GM19328 (cell line): ENCODE measurements around the gene TUBB6.

Experiments used
- ATAC-seq: cut with Tn5 transposase; IDR thresholded peaks from one replicate; pipeline ENCODE4 v1.9.1; 2021; ENCODE audit warnings: mild to moderate bottlenecking, moderate library complexity; ENCODE audit not compliant: unreplicated experiment

Gene TUBB6

DNA sequence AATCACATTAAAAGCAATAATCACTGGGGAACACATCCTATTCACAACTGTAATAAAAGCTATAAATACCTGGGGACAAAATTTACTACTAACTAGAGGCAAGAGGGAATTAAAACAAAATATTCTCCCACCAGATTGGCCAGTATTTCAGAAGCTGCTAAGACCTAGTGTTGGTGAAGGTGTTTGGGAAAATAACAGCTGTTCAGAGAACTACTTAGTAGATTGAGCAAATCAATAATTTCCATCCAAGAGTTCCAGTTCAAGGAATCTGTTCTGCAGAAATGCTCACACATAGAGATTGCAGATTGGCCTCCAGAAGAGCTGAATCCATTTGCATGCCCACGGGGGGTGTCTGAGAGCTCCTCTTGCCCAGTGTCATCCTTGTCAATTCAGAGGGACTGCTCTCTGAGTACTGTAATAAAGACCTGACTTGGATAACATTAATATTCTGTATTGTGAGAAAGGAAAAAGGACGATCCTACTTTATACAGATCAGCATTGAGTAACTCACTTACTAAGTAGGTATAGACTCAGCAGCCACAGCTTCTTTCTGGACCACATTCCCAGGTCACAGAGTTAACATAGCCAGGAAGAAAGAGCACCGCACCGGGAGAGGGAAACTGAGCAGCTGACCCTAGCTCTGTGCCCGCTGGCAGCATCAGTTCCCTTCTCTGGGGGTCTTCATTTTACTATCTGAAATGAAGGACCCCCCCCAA lies 5.6 kb downstream of the TUBB6 start:
- no peak for ATAC-seq

DNA sequence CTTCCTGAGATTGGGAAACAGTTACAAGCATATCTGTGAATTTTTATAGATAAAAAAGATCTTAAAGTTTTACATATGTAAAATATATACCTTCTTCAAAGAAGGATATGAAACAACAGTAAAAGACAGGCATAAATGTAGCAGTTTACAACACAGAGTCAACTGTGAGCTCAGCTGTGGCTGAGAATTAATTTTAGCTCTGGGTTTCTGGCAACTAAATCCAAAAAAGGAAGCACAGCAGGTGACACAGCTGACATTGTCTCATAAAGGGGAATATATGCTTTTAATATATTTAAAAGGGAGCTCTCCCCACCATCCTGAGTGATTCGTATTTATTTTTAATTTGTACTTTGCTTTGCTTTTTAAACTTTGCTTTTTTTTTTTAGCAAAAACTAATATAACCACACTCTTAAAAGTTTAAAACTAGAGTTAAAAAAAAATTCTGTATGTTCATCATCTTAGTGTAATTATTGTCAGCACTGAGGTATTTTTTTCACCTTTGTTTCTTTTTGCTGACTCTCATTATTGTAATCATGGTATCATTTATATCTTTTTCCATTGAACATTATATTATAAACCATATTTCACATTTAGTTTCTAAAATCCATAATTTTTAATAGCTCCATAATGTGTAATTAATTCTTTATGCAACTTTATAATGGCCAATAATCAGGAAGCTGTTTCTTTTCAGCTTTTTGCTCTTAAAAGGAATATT lies 6.7 kb downstream of the TUBB6 start:
- ATAC-seq: no peak

DNA sequence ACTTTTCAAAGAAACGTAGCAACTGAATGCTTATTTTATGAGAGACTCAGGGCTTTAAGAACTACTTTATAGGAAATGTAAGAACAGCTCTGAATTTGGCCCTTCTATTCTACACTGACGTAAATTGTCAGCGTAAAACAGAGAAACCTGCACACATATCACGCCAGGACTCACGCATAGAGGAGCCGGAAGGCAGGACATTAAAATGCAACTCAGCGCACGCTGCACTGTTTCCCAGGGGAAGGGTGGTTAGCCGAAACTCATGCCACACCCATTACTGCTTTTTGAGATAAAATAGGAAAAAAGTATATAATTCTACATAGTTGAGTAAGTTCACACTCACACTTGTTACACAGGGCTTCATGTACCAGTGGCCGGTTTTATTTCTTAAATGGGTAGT lies 7.4 kb downstream of the TUBB6 start:
- ATAC-seq: no peak

DNA sequence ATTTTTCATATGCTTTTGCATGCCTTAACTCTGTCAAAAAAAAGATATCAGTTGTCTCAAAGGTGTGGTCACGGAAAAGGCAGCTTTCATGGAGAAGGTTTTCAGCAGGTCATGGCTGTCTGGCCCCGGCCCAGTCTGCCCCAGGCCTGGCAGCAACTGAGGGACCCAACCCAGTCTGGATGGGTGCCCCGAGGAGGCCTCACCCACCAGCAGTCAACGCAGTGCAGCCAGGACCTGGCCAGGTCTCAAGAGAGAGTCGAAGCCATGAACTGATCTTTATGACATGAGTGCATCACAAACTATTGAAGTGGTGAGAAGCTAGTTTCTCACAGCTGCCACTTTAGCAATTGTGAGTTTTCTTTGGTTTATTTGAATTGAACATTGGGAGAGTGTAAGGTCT lies 7.9 kb downstream of the TUBB6 start:
- no peak for ATAC-seq

DNA sequence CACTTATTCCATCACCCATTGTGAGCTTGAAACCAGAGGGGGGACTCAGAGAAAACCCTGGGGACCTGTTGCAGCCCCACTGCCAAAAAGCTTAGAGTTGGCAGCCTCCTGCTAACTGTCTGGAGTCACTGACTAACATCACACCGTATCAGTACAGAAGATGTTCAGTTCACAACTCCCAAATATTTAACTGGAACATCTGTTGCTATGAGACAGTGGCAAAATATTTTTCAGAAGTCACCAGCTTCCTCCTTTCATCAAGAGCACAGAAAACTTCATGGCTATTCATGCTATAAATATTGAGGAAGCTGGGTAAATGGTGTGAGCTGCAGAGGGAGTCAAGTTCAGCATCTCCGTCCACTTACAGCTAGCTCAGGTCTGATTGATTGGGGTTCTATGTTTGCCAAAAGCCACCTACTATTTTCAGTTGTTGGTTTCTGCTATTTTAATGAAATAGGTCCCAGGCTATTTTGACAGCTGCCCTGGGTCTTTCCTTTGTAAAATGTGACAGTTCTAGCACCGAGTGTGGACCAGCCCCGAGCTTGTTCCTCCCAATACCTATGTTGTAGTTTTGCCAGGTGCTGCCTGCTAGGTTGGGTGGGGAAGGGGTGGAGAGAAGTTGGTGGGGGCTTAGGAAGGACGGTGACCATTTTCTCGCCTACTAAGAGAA lies 9.8 kb downstream of the TUBB6 start:
- ATAC-seq: no peak

DNA sequence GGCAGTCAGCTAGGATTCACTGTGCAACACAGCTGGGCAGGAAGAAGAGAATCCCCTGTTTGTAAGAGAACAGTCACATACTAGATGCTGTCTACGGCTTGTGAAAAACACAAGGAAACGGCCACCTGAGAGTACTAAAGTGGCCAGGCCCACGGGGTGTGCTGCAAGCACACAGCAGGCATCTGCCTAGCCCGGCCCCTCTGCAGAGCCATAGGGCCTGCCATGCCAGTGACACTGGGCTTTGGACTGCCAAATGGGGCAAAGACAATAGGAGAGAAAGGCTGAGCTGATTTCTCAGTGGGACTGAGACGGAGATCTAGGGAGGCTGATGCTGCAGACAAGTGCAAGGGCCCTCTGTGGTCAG lies 10.3 kb downstream of the TUBB6 start:
- no peak for ATAC-seq

DNA sequence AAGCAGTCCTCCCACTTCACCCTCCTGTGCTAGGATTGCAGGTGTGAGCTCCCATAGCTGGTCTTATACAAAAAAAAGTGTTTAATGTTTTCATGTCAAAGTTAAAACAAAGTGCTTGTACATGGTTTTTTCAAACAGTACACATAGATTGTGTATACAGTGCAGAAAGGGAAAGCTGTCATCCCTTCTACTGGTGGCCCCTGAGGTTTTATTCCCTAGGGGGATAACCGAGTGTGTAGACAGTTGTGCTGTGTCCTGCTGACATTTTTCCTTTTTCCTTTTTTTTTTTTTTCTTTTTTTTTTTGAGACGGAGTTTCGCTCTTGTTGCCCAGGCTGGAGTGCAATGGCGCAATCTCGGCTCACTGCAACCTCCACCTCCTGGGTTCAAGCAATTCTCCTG lies 10.8 kb downstream of the TUBB6 start:
- ATAC-seq: no peak

DNA sequence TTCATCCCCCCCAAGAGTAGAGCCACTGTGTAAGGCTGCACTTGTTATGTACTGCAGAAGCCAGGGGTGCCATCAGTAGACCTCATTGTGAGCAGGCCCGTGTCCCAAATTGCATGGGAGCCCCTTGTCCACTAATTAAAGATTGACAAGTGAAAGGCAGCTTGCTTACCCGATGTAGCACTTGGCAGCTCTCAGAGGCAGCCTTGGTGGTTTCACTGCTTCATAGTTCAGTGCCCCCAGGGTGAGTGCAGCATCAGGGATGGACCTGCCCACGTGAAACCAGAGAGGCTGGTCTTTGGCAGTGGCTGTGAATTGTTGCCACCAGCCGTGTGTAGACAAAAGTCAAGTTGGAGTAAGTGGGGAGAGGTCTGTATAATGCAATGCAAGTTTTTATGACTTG lies 13.3 kb downstream of the TUBB6 start:
- ATAC-seq: no peak

DNA sequence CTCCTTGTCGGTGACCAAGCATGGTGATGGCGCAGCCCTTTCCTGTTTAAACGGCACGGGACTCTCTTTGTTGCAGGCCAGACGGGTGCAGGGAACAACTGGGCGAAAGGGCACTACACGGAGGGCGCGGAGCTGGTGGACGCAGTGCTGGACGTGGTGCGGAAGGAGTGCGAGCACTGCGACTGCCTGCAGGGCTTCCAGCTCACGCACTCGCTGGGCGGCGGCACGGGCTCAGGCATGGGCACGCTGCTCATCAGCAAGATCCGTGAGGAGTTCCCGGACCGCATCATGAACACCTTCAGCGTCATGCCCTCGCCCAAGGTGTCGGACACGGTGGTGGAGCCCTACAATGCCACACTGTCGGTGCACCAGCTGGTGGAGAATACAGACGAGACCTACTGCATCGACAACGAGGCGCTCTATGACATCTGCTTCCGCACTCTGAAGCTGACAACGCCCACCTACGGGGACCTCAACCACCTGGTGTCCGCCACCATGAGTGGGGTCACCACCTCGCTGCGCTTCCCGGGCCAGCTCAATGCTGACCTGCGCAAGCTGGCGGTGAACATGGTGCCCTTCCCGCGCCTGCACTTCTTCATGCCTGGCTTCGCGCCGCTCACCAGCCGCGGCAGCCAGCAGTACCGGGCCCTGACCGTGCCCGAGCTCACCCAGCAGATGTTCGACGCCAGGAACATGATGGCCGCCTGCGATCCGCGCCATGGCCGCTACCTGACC lies 17.1 kb downstream of the TUBB6 start:
- ATAC-seq: no peak

DNA sequence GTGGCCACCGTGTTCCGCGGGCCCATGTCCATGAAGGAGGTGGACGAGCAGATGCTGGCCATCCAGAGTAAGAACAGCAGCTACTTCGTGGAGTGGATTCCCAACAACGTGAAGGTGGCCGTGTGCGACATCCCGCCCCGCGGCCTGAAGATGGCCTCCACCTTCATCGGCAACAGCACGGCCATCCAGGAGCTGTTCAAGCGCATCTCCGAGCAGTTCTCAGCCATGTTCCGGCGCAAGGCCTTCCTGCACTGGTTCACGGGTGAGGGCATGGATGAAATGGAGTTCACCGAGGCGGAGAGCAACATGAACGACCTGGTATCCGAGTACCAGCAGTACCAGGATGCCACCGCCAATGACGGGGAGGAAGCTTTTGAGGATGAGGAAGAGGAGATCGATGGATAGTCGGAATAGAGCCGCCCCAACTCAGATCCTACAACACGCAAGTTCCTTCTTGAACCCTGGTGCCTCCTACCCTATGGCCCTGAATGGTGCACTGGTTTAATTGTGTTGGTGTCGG lies 17.7 kb downstream of the TUBB6 start:
- no peak for ATAC-seq

DNA sequence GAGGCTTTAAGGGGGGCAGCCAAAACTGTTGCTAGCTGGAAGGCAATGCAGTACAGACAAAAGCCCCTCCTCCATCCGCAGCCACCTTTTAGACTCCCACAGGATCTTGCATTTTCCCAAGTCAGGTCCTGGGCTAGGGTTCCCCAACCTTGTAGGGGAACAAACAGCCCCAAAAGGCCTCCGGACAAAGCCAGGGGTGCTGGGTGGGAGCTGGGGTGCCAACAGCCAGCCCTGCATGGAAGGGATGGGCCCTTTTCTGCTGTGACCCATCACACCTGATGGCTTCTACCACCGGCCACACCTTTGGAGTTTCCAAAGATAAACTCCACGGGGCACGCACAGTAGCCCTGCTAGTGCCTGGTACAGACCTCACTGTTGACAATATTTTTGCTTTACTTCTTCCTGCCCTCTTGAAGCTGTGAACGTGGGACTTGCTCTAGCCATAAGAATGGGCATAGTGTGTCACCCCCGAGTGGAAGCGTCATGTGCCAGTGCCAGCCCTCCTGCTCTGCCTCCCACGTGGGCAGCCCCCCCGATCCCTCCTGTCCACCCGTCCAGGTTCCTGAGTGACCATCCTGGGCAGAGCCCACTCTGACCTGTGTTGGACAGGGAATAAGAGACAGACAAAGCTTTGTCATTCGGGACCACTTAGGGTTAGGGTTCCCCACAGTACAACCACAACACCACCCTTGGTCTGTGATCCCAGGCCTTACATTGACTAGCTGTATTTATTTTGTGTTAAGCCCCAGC lies 18.8 kb downstream of the TUBB6 start:
- no peak for ATAC-seq

DNA sequence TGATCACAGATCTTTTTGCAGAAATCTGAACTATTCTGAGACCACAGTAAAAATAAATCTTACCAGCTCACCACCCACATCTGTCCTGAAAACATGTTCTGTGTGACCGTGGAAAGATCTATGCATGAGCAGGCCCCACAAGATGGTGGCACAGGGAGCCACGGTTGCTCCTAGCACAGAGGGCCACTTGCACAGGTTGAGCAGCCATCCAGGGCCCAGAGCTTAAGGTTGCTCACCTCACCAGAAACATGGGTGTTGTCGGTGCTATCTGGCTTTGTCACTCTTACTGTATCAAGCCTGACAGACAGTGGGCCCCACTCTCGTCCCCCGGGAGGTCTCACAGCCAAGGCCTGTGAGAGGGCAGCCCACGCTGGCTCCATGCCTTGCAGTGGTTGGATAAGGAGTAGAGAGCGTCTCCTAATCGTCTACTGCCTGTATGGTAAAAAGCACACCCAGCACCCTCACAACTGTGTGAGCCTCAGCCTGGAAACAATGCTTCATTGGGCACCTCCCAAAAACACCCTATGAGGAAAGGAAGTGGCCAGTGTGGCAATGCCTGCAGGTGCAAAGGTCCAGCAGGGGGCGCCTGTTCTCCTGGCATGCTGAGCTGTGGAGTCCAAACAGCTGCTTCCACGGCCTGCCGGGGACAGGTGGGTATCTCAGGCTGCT lies 19.6 kb downstream of the TUBB6 start:
- ATAC-seq: peak; percentile 57

DNA sequence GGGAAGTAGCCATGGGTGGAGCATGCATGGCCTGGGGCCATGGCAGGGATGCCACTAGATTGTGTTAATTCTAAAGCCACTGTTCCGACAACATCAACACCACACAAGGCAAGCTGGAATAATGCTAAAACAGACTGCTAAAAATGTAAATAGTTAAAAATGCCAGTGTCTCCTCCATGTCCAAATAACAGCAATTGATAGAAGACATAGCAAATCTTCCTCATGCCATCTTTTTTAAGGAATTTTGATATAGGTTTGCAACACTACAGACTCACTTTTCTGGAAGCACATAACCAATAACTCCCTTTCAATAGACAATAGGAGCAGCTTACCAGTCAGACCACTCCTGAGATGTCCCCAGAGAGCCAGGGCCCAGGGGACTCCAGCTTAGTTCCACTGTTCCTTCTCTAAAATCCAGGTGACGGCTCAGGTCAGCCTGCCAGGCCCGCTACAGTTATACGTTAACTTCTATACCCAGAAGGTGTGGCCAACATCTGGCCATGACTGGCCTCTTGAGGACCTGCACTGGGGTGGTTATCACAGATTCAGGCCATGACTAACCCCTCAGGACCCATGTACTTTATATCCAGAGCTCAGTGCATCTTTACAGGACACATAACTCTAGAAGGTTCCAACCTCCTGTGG lies 20.3 kb downstream of the TUBB6 start:
- no peak for ATAC-seq

DNA sequence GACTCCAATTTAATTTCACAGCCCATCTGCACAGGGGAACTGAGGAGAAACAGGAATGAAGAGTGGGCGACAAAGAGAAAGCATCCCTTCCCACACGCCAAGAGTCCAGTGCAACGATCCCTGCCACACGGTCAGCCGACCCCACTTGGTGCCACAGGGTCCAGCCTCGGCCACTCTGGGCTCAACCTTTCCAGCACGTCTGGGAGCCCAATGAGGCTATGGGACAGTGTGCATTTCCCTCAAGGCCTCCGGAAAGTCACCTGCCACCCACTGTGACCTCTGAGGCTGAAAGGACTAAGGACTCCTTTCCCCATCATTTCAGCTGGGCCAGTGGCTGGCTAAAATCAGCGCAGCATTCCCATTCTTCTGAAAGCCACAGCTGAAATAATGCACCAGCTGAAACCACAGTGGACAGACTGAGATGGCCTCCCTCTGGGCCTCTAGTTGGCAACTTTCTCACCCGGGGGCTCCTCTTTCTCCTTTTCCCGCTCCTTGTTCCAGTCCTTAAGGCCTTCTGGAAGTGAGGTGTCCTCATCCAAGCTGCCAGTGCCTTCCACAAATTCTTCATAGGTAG lies 21.2 kb downstream of the TUBB6 start:
- ATAC-seq: no peak

DNA sequence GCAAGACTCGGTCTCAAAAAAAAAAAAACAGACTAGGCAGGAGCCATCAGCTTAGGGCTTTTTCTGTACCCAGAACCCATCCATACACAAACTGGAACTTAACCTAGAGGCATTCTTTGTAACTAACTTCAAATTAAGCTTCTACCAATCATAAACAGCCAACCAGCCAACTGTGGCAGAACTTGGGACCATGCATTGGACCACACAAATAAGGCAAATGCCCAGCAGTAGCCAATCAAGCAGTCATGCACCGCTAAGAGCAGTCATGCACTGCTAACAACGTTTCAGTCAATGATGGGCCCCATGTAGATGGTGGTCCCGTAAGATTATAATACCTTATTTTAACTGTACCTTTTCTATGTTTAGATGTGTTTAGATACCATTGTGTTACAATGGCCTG lies 22.7 kb downstream of the TUBB6 start:
- no peak for ATAC-seq

DNA sequence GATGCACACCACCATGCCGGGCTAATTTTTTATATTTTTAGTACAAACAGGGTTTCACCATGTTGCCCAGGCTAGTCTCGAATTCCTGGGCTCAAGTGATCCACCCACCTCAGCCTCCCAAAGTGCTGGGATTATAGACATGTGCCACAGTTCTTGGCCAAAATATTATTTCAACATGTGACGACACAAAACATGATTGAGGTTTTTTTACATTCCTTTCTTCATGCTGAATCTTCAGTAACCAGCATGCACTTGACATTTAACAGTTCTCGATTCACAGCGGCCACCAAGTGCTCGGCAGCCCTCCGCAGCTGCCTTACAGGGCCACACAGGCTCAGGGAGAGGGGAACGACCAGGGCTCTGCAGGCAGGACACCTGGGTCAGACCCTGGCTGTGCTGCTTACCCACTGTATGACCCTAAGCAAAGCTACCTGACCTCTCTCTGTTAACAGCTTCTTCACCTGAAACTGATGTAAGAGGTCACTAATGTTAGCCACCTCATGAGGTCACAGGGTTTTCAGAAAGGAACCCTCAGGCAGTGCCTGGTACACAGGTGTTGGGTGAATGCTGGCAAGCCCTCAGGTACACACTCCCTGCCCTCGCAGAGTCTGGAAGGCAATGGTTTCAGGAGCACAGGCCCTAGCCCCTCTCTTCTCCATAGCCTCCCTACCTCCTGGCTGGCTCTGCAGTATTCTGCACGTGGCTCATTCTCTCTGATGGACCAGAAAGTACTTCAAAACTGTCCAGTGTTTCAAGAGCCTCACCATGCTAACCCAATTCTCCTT lies 25.7 kb downstream of the TUBB6 start:
- ATAC-seq: no peak

DNA sequence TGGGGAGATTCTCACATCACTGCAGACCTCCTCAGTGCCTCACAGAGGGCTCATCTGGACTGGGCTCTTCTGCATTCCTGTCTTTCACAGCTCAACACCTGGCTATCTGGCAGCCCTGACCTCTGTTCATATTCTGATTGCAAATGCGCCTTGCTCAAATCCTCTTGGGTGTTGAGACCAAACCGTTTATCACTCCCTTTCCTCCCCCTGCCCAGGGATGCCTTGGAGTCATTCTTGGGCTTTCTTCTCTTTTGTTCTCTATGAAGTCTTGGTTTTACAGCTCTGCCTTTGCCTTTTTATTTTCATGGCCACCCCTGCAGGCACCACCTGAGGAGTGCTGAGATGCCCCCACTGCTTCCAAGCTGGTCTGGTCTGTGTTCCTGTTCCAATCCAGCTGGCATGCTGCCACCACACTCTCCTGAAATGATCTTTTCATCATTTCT lies 26.3 kb downstream of the TUBB6 start:
- no peak for ATAC-seq

DNA sequence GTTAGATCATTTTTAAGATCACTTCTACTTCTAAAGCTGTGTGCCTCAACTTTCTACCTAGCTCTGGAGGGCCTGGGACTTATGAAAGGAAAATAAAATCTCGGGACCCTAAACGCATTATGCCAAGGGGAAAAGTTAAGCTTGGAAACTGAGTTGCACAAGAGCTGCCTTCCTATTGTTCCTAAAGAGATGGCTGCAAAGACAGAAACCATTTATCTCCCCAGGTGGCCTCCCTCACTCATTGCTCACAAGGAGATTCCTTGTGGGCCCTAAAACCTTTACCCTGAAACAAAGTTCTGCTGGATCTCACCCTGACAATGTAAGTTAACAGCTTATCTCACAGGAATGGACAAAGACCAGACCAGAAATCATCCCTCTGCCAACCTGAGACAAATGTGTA lies 26.8 kb downstream of the TUBB6 start:
- no peak for ATAC-seq
